H1 (cell line): ENCODE data around the gene SPTLC3. TPM values are rescaled to one million over a fixed set of nuclear protein-coding genes. Genes with fewer than 3 reads are reported as not detected.

ENCODE experiments used
- CTCF ChIA-PET: fragments of 300-600 bp; sonication (Branson Sonifier 250); formaldehyde crosslinking; loops from one replicate; lab custom pipeline; 2021; ENCODE audit not compliant: partially characterized antibody; lab: Charles Lee
- POLR2A ChIA-PET: fragments of 300-600 bp; sonication (Branson Sonifier 250); formaldehyde crosslinking; loops from one replicate; lab custom pipeline; 2021; ENCODE audit warnings: inconsistent platforms; ENCODE audit not compliant: partially characterized antibody; lab: Charles Lee
- DNase-seq, 2 experiments: peaks; one replicate each; pipeline versions ENCODE4 v3.0.0 to v3.0.0-alpha.2; 2010 to 2022; ENCODE audit warnings: low spot score in 2 of 2, low read depth in 1 of 2, mixed read lengths in 1 of 2
- FAIRE-seq: peaks from 2 replicates; lab custom pipeline; 2011; peaks lifted over from hg19 to GRCh38; lab: Jason Lieb, UNC
- H2AFZ ChIP-seq: 2 replicates; pipeline ENCODE4 v1.8.1; 2012; ENCODE audit warnings: low read length, inconsistent platforms
- H2AK5ac ChIP-seq: 2 replicates; pipeline ENCODE4 v1.6.1; 2013; ENCODE audit warnings: low read depth, low read length
- H2BK120ac ChIP-seq: replicated peaks from 2 replicates; pipeline ENCODE3; 2013; ENCODE audit warnings: low read depth, low read length, inconsistent platforms
- H2BK12ac ChIP-seq: 2 replicates; pipeline ENCODE4 v1.6.1; 2013; ENCODE audit warnings: low read depth, low read length
- H2BK15ac ChIP-seq: 2 replicates; pipeline ENCODE4 v1.6.1; 2013; ENCODE audit warnings: low read length
- H2BK20ac ChIP-seq: 2 replicates; pipeline ENCODE4 v1.6.1; 2013; ENCODE audit warnings: low read length
- H2BK5ac ChIP-seq: 2 replicates; pipeline ENCODE4 v1.6.1; 2013; ENCODE audit warnings: low read depth, low read length
- H3K14ac ChIP-seq: 2 replicates; pipeline ENCODE4 v1.6.1; 2013; ENCODE audit warnings: inconsistent platforms; ENCODE audit not compliant: insufficient read length
- H3K18ac ChIP-seq: 2 replicates; pipeline ENCODE4 v1.6.1; 2013; ENCODE audit warnings: low read length; ENCODE audit errors: extremely low read depth
- H3K23ac ChIP-seq: 2 replicates; pipeline ENCODE4 v1.6.1; 2013; ENCODE audit warnings: inconsistent platforms; ENCODE audit not compliant: insufficient read length
- H3K23me2 ChIP-seq: 2 replicates; pipeline ENCODE4 v1.6.1; 2013; ENCODE audit warnings: low read depth, low read length
- H3K27ac ChIP-seq: 2 replicates; pipeline ENCODE4 v1.6.1; 2011; ENCODE audit warnings: low read depth, low read length, inconsistent platforms
- H3K27me3 ChIP-seq, 4 experiments: replicated peaks in 1 of 4; 1 replicate in 1 of 4; 2 replicates in 3 of 4; pipeline versions ENCODE4 v1.6.1 to v1.8.1; 2011 to 2013; ENCODE audit warnings: low read length in 3 of 4, mild to moderate bottlenecking in 3 of 4, inconsistent platforms in 2 of 4, mixed read lengths in 2 of 4, moderate library complexity in 1 of 4; ENCODE audit not compliant: control insufficient read depth in 3 of 4, insufficient read depth in 3 of 4; ENCODE audit errors: extremely low read depth in 1 of 4
- H3K36me3 ChIP-seq, 4 experiments: 2 replicates each; pipeline versions ENCODE4 v1.6.1 to v1.8.1; 2011 to 2013; ENCODE audit warnings: mild to moderate bottlenecking in 4 of 4, low read length in 3 of 4, moderate library complexity in 2 of 4, control low read depth in 1 of 4, inconsistent platforms in 1 of 4; ENCODE audit not compliant: insufficient read depth in 4 of 4, control insufficient read depth in 2 of 4
- H3K4ac ChIP-seq: replicated peaks from 2 replicates; pipeline ENCODE3; 2013; ENCODE audit warnings: low read length, low read depth, mixed read lengths, inconsistent platforms; ENCODE audit not compliant: insufficient read length
- H3K4me1 ChIP-seq, 4 experiments: replicated peaks in 1 of 4; 1 replicate in 1 of 4; 2 replicates in 3 of 4; pipeline versions ENCODE4 v1.6.1 to v1.8.1; 2011 to 2013; ENCODE audit warnings: low read length in 3 of 4, inconsistent platforms in 2 of 4, mixed read lengths in 1 of 4; ENCODE audit not compliant: insufficient read depth in 4 of 4, control insufficient read depth in 3 of 4
- H3K4me2 ChIP-seq, 2 experiments: 2 replicates each; pipeline versions ENCODE4 v1.6.1 to v1.8.1; 2011 to 2013; ENCODE audit warnings: low read depth in 2 of 2, low read length in 2 of 2, control low read depth in 1 of 2, inconsistent platforms in 1 of 2, mild to moderate bottlenecking in 1 of 2; ENCODE audit not compliant: insufficient read depth in 1 of 2
- H3K4me3 ChIP-seq, 4 experiments: fragments of 200-600, 300-600 bp in 1 of 4; sonication (generic), shearing (Covaris generic), sonication (Bioruptor Twin) in 1 of 4; 2 replicates each; pipeline versions ENCODE4 v1.5.1 to v1.8.1; 2011 to 2016; ENCODE audit warnings: low read length in 4 of 4, low read depth in 3 of 4, control low read depth in 2 of 4, inconsistent platforms in 2 of 4, mild to moderate bottlenecking in 2 of 4, mixed read lengths in 1 of 4, moderate library complexity in 1 of 4; ENCODE audit not compliant: insufficient read depth in 2 of 4; ENCODE audit errors: extremely low read depth in 1 of 4
- H3K56ac ChIP-seq: replicated peaks from 2 replicates; pipeline ENCODE3; 2013; ENCODE audit warnings: low read depth, mild to moderate bottlenecking, mixed read lengths, low read length, inconsistent platforms; ENCODE audit not compliant: insufficient read length
- H3K79me1 ChIP-seq: 2 replicates; pipeline ENCODE4 v1.6.1; 2013; ENCODE audit warnings: low read depth, low read length, control low read depth
- H3K79me2 ChIP-seq, 2 experiments: 2 replicates each; pipeline versions ENCODE4 v1.6.1 to v1.8.1; 2012 to 2013; ENCODE audit warnings: low read length in 2 of 2, mild to moderate bottlenecking in 2 of 2, inconsistent platforms in 1 of 2; ENCODE audit not compliant: insufficient read depth in 2 of 2, control insufficient read depth in 1 of 2
- H3K9ac ChIP-seq, 4 experiments: replicated peaks in 1 of 4; 1 replicate in 1 of 4; 2 replicates in 3 of 4; pipeline versions ENCODE4 v1.6.1 to v1.8.1; 2011 to 2013; ENCODE audit warnings: low read depth in 3 of 4, low read length in 3 of 4, control low read depth in 2 of 4, mild to moderate bottlenecking in 2 of 4, moderate library complexity in 2 of 4, inconsistent platforms in 1 of 4; ENCODE audit errors: extremely low read depth in 1 of 4
- H3K9me3 ChIP-seq, 2 experiments: 2 replicates each; pipeline versions ENCODE4 v1.6.1 to v1.8.1; 2012 to 2013; ENCODE audit warnings: mild to moderate bottlenecking in 2 of 2, moderate library complexity in 2 of 2, control low read depth in 1 of 2, inconsistent platforms in 1 of 2, low read depth in 1 of 2, low read length in 1 of 2, mixed read lengths in 1 of 2; ENCODE audit not compliant: insufficient read depth in 2 of 2
- H4K20me1 ChIP-seq, 2 experiments: replicated peaks in 1 of 2; 2 replicates each; pipeline versions ENCODE3 to v1.8.1; 2011 to 2013; ENCODE audit warnings: inconsistent platforms in 2 of 2, low read length in 2 of 2, mild to moderate bottlenecking in 1 of 2; ENCODE audit not compliant: insufficient read depth in 2 of 2, control insufficient read depth in 1 of 2
- H4K5ac ChIP-seq: 2 replicates; pipeline ENCODE4 v1.6.1; 2013; ENCODE audit warnings: low read length, low read depth, mixed read lengths, inconsistent platforms; ENCODE audit not compliant: insufficient read length
- H4K8ac ChIP-seq: 2 replicates; pipeline ENCODE4 v1.8.0; 2013; ENCODE audit warnings: mild to moderate bottlenecking, moderate library complexity, low read length, inconsistent platforms; ENCODE audit not compliant: insufficient read depth; ENCODE audit errors: extremely low read depth
- H4K91ac ChIP-seq: replicated peaks from 2 replicates; pipeline ENCODE3; 2013; ENCODE audit warnings: low read length, mixed read lengths, inconsistent platforms; ENCODE audit not compliant: insufficient read length
- ATF2 ChIP-seq: IDR thresholded peaks from 2 replicates; pipeline ENCODE4 v1.6.1; 2012; ENCODE audit warnings: low read length, inconsistent platforms
- BACH1 ChIP-seq: IDR thresholded peaks from 2 replicates; pipeline ENCODE4 v1.6.1; 2012; ENCODE audit warnings: low read length, improper control_type of control experiment
- JUND ChIP-seq: IDR thresholded peaks from 2 replicates; pipeline ENCODE4 v1.6.1; 2011; ENCODE audit warnings: mild to moderate bottlenecking, improper control_type of control experiment, low read length
- PHF8 ChIP-seq: fragments of 200-600 bp; sonication (generic); conservative IDR thresholded peaks from 2 replicates; pipeline ENCODE4 v1.7.1; 2012; ENCODE audit warnings: low read depth, mild to moderate bottlenecking, inconsistent platforms, low read length, moderate library complexity
- RBBP5 ChIP-seq: IDR thresholded peaks from 2 replicates; pipeline ENCODE4 v1.7.1; 2012; ENCODE audit warnings: low read depth, mild to moderate bottlenecking, inconsistent platforms, low read length, moderate library complexity, borderline replicate concordance
- RXRA ChIP-seq: IDR thresholded peaks from 2 replicates; pipeline ENCODE4 v1.6.1; 2011; ENCODE audit warnings: low read depth, mild to moderate bottlenecking, low read length, moderate library complexity; ENCODE audit not compliant: insufficient read depth
- SAP30 ChIP-seq: fragments of 300-600 bp; sonication (generic); IDR thresholded peaks from 2 replicates; pipeline ENCODE4 v1.7.1; 2012; ENCODE audit warnings: low read length, moderate library complexity, mild to moderate bottlenecking, inconsistent platforms; ENCODE audit not compliant: insufficient read depth, insufficient replicate concordance
- SIN3A ChIP-seq, 2 experiments: IDR thresholded peaks in 1 of 2; conservative IDR thresholded peaks in 1 of 2; 2 replicates each; pipeline ENCODE4 v1.6.1; 2011 to 2012; ENCODE audit warnings: low read length in 2 of 2, improper control_type of control experiment in 1 of 2, low read depth in 1 of 2, mild to moderate bottlenecking in 1 of 2
- SP4 ChIP-seq: IDR thresholded peaks from 2 replicates; pipeline ENCODE4 v1.6.1; 2012; ENCODE audit warnings: low read length, inconsistent platforms
- polyA plus RNA-seq, 7 experiments: library from polyadenylated mRNA; depleted of rRNA in 3 of 7; stranded (reverse) in 5 of 7; unstranded in 2 of 7; fragments of >200 nt in 5 of 7; fragments of 200-250 nt in 2 of 7; gene quantifications; 1 replicate in 5 of 7; 2 replicates in 1 of 7; 4 replicates in 1 of 7; pipeline versions ENCODE4 v1.2.1 to v1.2.3, GENCODE V29; 2011 to 2013; ENCODE audit warnings: missing spikeins in 2 of 7, mixed read lengths in 2 of 7
- total RNA-seq: library from RNA; stranded (reverse); fragmentation: NEBNext Ultra II Directional; extraction: Animal tissue kit (Norgen Biotek cat#: 25700); gene quantifications from 2 replicates; pipeline ENCODE4 v1.2.1, GENCODE V29; 2021

Gene SPTLC3
- total and polyA plus RNA-seq, 2 of the 8 experiments (the other 6 are each of a cell fraction or from before 2014, with no cell fraction given): 0.23 to 0.82 TPM

GRCh38 chr20:13034115-13034514, 25.3 kb downstream of the SPTLC3 start:
- H3K4me2 ChIP-seq: no peak overlapping the region
- H4K20me1 ChIP-seq: no peaks in the 10 kb centered on the region
- H3K4me1 ChIP-seq: no peaks in the 10 kb centered on the region
- no peak overlapping the region for H2BK12ac ChIP-seq
- no peak overlapping the region for H3K4ac ChIP-seq
- H2AFZ ChIP-seq: no peak overlapping the region
- POLR2A ChIA-PET: no interaction called here
- no peak overlapping the region for H3K23ac ChIP-seq
- no peak overlapping the region for H2BK15ac ChIP-seq
- H3K79me1 ChIP-seq: no peaks in the 10 kb centered on the region
- no peak overlapping the region for H2BK120ac ChIP-seq
- no peak overlapping the region for H3K14ac ChIP-seq
- H2BK20ac ChIP-seq: no peak overlapping the region
- no peaks in the 10 kb centered on the region for H3K23me2 ChIP-seq
- no peak overlapping the region for H4K91ac ChIP-seq
- no peak overlapping the region for H3K4me3 ChIP-seq
- H4K5ac ChIP-seq: no peak overlapping the region
- H3K36me3 ChIP-seq: no peaks in the 10 kb centered on the region
- no peaks in the 10 kb centered on the region for H3K79me2 ChIP-seq
- no peak overlapping the region for H2BK5ac ChIP-seq
- no peak overlapping the region for H4K8ac ChIP-seq
- TF ChIP-seq SAP30: no peak
- TF ChIP-seq RXRA: no peak
- no peak for TF ChIP-seq RBBP5
- TF ChIP-seq BACH1: no peak
- TF ChIP-seq ATF2: no peak
- TF ChIP-seq SP4: no peak
- TF ChIP-seq PHF8: no peak
- TF ChIP-seq JUND: no peak
- TF ChIP-seq SIN3A (conservative IDR thresholded peaks at IDR 0.05 in 1 of 2, IDR thresholded peaks at IDR 0.05 in 1 of 2; ENCODE audit: low read depth in 1 of 2, low read length in 2 of 2): no peak
- DNase-seq (no peak), FAIRE-seq (no peak)
- CTCF ChIA-PET: interaction anchor here (0.8 kb wide), 1 partner anchor 270 kb away, joined by 3 read pairs; no protein-coding TSS in a partner anchor
- H3K18ac ChIP-seq: no peak overlapping the region
- H3K27ac ChIP-seq: no peak overlapping the region
- no peaks in the 10 kb centered on the region for H3K9me3 ChIP-seq
- no peaks in the 10 kb centered on the region for H3K27me3 ChIP-seq
- no peak overlapping the region for H3K9ac ChIP-seq
- no peak overlapping the region for H2AK5ac ChIP-seq
- no peak overlapping the region for H3K56ac ChIP-seq
